Stimulated activated CD8-positive, alpha-beta memory T cell treated with anti-CD3 and anti-CD28 coated beads, Interleukin-4, amount 100 ng/mL, for 4 hours (primary cell): Measurements from ENCODE around the gene TFPT.
A peak's percentile ranks its signal among the peaks of the same experiment; 100 is the strongest.

Experiments
- DNase-seq, 2 donors: peaks; one replicate each; pipeline ENCODE4 v3.0.0-alpha.2; 2020; ENCODE audit warnings: low read depth in 2 of 2, low spot score in 1 of 2

The TFPT gene, protein sequence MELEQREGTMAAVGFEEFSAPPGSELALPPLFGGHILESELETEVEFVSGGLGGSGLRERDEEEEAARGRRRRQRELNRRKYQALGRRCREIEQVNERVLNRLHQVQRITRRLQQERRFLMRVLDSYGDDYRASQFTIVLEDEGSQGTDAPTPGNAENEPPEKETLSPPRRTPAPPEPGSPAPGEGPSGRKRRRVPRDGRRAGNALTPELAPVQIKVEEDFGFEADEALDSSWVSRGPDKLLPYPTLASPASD

DNA sequence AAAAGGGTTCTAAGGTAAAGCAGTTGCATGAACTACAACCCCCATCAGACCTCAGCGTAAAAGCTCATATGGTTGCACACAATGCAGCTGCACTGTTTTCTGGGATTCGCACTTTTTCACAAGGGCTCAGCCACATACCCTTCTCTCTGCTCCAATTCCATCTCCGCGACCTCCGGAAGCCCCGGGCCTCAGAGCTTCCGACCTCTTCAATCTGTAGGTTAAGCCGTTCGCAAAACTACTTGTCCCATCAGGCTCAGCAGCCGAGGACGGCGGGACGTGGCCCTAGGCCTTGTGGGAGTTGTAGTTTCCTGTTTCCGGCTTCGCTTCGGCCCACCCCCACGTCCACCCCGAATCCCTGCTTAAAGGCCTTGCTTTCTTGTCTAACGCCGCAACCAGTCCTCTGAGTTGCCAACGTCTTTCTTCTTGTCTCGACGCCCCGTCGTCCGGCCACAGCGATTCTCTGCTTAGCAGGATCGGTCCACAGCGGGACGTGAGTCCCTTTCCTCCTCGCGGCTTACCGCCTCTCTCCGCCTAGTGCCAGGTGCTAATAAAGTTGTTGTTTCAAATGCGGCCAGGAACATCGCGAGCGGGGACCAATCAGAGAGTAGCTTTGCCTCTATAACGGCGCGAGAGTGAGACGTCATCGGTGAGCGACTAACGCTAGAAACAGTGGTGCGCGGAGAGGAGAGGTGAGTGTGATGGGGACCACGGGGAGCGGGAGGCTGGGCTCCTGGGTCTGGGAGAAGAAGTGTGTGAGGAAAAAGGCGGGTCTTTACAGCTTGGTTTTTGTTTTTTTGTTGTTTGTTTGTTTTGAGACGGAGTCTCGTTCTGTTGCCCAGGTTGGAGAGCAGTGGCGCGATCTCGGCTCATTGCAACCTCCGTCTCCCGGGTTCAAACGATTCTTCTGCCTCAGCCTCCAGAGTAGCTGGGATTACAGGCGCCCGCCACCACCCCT, at the start of gene TFPT, which contains the start of gene PRPF31:
TSS of gene TFPT (minus strand) at position 549 of the 955 bp plus-strand sequence. CDS start at position 161, 388 bp downstream.
TSS of gene PRPF31 (plus strand) at position 646 of the 955 bp plus-strand sequence. CDS start 2,525 bp downstream, outside the sequence.
- DNase-seq, result peak; percentile 93 to 99

DNA sequence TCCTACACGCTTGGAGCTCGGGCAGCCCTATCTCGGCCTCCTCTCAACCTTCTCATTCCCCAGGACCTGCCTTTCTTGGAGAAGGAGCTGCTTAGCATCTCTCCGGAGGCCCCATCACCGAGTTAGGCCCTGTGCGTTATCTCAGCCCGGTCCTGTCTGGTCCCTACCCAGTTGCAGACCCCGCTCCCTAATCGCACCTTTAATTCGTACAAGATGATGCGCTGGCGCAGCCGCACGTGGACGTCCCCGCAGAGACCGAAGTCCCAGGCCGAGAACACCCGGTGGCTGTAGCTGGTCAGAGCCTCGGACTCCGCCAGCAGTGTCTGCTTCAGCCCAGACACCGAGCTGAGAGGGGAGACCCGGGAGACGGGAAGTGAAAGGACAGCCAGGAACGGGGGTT, 49.8 kb upstream of the TFPT start:
- DNase-seq, result no peak

DNA sequence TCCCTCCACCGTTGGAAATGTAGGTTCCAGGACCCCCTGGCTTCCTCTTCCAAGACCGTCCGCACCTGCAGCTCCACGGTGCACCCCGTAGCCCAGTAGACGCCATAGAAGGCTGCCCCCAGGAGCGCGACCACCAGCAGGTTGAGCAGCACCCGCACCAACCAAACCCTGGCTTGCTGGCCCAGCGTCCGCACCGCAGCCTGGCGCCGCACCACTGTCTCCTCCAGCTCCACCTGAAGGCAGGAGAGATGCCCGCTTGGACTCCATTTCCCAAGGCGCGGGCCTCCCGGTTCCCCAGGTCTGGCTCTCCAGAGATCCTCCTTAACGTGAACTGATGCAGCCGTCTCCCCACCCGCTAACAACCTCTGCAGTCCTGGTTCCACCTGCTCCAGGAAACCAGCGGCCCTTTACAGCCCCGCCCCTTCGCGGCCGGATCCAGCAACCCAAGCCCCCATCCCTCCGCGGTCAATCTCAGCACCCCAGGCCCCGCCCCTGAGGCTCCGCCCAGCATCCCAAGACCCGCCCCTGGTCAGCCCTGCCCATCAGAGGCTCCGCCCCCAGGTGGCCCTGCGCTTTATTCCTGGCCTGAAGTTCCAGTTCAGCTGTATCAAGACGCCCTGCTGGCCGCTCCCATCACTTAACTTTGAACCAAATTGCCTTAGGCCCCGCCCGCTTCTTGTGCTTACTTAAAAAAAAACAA, 49.1 kb upstream of the TFPT start:
- no peak for DNase-seq

DNA sequence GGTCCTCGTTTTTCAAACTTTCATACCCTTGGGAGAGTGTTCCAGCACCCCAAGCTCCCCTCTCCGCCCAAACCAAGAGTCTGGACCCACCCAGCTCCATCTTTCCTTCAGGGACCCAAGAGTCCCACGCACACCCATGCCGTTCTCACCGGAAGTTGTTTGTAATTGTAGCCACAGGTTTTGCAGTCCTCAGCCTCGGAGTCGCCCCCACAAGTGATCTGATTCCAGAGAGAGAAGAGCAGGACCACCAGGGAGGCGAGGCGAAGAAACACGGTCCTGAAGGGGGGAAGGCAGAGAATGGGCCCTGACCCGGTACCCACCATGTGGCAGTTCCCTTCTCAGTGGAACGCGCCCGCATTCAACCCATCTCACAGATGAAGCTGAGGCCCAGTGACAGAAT, 47.4 kb upstream of the TFPT start:
- no peak for DNase-seq

DNA sequence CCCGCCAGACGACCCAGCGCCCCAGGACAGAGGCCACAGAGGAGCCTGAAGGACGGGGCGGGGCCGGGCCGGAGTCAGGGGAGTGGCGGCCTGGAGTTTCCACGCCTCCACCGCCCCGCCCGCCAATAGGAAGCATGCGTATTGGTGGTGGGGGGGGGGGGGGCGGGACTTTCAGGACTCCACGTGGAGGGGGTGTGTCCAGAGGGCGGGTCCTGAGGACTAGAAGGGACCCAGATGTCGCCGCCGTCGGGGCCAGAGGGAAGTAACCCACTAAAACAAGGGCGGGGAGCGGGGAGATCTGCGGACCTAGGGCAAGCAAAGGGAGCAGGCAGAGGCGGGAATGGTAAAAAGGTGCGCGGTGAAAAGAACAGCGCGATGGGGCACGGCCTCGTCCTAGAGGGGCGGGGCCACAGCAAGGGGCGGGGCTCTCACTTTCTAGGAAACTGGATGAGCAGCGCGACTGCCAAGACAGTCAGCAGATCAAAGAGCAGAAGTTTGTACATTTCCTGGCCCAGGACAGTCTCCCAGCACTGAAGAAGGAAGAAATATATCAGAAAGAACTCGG, 46.9 kb upstream of the TFPT start:
- DNase-seq, result peak; percentile 56 to 61

DNA sequence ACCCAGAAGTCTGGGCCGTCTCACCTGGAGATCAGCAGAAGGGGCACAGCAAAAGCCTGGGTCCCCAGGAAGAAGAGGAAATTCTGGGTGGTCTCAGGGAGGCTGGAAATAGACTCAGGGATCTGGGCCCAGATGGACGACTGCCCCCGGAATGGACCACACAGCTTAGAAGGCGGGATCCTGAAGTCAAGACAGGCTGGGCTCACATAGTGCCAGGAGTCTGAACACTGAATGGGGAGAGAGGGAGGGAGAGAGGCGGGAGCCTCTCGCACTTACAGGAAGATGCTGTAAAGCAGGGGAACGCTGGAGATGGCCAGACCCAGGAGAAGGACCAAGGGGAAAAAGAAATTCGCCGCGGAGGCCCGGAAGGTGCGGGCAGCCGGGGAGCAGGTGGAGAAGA, 45.4 kb upstream of the TFPT start:
- no peak for DNase-seq

DNA sequence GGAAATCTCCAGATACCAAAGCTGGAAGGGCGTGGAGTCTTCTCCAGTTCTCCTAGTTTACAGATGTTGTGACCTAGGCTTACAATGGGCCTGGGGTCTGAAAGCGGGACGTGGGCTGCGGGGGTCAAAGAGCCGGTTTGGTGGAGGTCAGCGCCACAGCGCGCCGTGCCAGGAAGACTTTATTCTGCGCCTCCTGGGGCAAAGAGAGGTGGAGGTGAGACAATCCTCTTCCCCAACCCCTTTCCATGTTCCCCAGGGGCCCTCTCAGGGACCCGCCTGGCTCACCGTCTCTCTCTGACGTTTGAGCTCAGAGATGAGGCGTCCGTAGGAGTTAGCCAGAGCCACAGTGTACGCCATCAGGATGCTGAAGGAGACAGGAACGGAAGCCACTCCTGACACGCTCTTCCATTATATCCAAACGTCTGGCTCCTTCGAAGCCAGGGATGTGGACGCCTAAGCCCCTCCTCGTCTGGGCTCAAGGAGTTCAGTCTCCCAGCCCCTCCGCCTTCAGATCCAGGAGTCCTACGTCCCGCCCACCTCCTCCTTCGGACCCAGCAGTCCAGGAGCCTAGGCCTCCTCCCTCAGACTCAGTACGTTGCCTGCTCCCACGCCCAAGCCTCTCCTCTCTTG, 44.8 kb upstream of the TFPT start:
- DNase-seq, result no peak

DNA sequence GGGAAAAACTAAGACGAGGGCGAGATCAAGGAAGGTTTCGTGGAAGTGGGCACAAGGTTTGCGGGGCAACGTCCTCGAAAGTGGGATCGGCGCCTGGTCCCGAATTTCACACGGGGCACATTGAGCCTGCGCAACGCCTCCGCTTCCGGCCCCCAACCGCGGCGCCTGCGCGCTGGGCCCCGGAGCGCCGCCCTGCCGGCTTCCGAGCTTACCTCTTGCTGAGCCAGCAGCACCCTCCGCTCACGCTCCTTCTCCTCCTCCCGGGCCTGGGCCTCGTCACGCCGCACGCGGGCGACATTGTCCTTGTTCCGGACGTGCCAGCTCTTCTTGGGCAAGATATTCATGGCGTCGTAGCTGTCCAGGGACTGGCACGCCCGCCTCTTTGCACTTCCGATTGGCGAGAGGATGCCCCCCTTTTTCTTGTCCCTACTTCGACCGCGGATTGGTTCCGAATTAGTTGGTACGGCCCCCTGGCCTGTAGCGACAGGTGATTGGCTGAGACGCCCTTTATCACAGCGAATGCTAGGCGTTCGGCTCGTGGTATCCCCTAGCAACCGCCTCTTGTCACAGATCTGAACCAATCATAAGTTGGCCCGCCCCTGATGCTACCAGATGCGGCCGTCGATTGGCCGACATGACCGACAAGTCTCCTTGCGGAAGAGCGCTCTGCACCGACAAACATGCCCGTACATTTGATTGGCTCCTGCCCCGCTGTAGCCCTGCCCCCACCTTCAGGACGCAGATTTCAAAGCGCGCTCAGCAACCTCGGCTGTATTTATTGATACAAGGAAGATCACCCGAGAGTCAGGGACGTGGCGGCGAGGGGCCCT, 44.1 kb upstream of the TFPT start, which contains the start of gene LENG1:
TSS of gene LENG1 (minus strand) at position 370 of the 830 bp plus-strand sequence. CDS start at position 344, 26 bp downstream.
- DNase-seq, result peak; percentile 95 to 98

DNA sequence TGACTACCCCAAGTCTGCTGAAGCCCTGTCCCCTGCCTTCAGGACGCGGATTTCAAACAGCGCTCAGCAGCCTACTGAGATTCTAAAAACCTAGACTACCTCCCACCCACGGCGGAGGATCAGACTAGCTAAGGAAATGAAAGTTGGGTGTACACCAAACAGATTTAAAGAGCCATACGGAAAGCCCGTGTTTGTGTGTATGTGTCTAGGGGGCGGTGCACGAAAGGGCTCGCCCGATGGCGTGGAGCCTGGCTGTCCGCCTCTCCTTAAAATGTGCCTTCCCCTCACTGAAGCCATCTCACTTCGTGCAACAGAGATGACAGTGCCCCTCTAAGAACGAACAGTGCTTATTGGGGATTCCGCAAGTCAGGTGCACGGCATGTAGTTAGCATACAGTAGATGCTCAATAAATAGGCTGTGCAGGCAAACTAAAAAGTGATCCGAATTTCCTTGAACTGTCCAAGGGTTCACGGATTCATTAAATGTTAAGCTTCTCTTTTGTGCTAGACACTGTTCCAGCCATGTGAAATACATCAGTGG, 43.4 kb upstream of the TFPT start:
- no peak for DNase-seq

DNA sequence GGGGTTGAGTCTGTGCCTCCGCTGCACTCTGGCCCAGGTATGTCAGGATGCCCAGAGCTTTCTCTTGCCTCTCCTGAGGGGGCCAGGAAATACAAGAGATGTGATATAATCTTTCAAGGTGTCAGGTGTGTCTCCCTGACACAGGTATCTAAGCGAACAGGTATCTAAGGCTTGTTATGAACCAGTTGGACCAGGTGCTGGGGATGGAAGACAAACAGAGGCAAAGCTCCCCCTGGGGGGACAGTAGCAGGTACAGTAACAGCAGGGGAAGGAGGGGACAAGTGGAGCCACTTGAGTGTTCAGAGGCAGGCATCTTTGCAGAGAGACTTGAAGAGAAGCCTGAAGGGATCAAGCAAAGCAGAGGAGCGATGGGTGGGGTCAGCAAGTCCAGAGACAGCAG, 41.5 kb upstream of the TFPT start:
- DNase-seq, result no peak

DNA sequence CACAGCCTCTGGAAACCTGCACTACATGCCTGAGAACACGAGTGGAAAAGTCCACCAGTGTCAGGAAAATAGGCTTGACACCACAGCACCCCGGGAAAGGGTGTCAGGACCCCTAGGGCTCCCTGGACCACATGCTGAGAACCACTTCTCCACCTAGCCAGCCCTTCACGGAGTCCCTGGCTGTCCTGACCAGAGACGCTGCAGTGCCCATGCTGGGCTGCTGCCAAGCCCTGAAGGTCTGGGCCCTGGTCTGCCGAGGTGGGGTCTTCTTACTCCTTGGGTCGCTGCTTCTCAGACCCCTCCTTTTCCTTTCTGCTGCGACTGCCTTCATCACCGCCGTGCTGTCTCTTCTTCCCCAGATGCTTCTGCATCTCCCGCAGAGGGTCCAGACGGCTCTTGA, 41.0 kb upstream of the TFPT start:
- DNase-seq, result no peak

DNA sequence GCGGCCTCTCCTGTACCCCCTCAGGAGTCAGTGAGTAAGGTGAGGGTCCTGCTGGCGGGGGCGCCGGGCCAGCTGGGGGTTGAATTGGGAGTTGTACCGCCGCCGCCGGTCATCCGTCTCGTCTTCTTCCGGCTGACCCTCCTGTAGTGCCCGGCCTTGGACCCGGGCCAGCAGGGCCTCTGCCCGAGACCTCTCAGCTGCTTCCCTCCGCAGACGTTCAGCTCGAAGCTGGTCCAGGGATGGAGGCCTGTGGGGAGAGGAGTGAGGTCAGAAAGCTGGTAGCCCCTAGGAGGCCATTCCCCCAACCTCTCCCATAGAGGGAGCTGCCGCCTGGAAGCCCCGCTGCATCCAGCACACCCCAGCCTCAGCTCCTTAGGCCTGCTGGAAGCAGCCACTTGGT, 40.2 kb upstream of the TFPT start:
- DNase-seq, result no peak

DNA sequence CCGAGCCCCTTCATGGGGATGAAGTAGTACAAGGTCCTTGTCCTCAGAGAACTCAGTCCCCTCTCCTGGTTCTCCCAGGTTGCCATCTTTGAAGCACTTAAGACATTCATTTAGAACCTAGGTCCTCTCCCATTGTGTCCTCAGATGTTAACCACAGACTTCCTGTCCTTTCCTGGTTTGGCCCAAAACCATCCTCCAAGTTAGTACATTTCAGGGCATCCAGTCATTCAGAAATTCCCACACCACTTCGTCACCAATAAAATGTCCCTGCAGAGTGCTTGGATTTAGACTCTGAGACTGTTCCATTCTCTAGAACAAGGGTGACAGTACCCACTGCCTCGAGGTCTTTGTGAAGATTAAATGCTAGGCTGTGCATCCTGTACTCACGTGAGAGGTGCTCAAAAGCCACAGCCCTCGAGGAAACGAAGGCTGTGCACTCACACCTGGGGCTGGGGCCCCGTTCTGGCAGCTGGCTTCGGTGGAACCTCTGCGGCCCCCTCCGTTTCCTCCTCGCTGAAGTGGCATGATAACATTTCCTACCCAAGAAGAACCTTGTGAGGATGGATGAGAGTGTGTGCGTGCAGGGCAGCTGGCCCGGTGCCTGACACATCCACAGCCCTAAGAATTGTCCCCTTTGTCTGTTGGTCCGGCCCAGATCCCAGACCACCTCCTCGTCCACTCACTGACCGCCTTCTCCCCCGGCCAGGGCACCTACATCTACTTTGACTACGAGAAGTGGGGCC, 39.3 kb upstream of the TFPT start:
- no peak for DNase-seq

DNA sequence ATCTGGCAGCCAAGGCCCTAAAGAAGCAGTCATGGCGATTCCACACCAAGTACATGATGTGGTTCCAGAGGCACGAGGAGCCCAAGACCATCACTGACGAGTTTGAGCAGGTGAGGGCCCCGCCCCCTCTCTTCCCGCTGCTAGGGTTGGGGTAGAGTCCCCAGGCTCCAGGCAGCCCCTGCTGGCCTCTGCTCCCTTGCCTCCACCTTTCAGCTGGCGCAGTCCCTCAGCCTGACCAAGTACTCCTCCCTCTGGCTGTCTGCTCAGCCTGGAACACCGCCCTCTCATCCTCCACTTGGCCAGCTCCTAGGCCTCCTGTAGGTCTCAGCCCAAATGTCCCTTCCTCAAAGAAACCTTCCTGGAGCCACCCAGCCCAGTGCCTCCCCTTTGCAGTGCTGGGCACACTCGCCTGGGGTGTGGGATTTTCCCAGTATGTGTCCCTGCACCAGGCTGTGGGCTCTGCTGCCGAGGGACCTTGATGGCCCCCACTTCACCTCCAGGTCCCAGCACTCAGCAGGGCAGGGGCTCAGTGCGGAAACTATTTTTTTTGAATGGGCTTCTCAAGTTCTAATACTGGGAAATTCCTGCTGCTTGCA, 38.4 kb upstream of the TFPT start:
- DNase-seq, result no peak

DNA sequence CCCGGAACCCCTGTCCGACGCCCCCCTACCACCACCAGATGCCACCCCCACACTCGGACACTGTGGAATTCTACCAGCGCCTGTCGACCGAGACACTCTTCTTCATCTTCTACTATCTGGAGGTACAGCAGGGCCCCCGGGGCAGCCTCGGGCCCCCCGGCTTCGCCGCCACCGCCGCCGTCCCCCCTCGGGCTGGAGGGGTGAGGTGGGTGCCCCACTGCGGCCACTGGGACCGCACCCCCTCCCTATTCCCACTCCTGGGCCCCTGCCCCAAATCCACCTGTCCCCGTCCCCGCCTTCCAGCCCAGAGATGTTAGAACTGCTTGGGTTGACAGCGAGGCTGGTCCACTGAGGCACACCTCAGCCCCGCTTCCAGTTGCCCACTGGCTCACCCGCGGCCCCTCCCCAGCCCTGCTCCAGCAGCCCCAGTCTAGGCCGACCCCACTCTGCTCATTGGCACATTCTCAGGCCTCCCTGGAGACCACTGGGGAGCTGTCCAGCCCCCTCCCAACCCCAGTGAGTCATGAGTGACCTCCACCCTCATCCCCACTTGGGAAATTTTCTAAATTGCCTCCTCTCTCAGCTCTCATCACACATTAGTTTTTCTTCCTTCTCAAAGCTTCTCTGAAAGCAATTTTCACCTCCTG, 37.5 kb upstream of the TFPT start:
- DNase-seq, result no peak

DNA sequence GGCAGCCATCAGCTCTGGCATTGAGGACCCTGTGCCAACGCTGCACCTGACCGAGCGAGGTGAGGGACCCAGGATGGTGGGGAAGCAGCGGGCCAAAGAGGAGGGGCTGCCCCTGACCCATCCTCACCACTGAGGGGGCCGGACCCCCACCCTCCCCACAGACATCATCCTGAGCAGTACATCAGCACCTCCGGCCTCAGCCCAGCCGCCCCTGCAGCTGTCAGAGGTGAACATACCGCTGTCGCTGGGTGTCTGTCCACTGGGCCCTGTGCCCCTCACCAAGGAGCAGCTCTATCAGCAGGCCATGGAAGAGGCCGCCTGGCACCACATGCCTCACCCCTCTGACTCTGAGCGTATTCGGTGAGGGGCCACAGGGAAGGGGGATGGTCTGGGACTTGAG, 36.8 kb upstream of the TFPT start:
- no peak for DNase-seq

DNA sequence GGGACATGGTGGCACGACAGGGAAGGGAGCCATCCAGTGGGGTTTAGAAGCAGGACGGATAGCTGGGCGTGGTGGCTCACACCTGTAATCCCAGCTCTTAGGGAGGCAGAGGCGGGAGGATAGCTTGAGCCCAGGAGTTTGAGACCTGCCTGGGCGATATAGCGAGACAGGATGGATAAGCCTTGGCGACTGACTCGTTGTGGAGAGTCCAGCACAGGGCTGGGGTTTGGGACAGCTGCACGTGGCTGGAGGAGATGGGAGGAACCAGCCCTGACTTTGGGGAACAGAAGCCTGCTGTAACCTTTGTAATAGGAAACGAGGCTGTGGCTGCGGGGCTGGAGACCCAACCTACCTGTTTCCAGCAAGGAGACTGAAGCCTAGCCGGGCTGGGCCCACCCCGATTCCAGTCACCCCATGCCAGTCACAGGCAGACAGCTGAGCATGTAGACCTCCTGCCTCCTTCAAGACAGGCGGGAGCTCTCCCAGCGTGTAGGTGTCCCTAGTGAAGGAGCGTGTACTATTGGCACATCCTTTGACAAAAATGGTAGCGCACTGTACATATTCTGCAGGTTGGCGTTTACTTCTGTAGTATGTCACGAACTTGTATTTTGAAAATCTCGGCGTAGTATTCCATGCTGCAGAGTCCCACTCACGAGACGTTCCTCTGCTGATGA, 36.0 kb upstream of the TFPT start:
- no peak for DNase-seq
